Panc1 (cell line): Measurements from ENCODE around the gene OR2W3. TPM values are rescaled to one million over a fixed set of nuclear protein-coding genes. Genes with fewer than 3 reads are reported as not detected.

ENCODE experiments used
- ATAC-seq: fragments of 200-7000 bp; cut with Tn5 transposase; 2 replicates; pipeline ENCODE4 v1.9.1; 2020; ENCODE audit warnings: mild to moderate bottlenecking, moderate library complexity
- BruUV-seq: library from RNA; stranded (reverse); fragments of 400-500 nt; replicated peaks from 2 replicates; lab custom pipeline; 2021; lab: Mats Ljungman, UMichigan
- CTCF ChIA-PET: fragments of 300-600 bp; sonication (Branson Sonifier 250); formaldehyde crosslinking; loops from one replicate; lab custom pipeline; 2022; ENCODE audit warnings: antibody characterized with exemption; lab: Charles Lee
- POLR2A ChIA-PET: fragments of 300-600 bp; sonication (Branson Sonifier 250); formaldehyde crosslinking; loops from one replicate; lab custom pipeline; 2022; ENCODE audit warnings: antibody characterized with exemption; lab: Charles Lee
- DNase-seq: peaks from one replicate; pipeline ENCODE4 v3.0.0-alpha.2; 2010; ENCODE audit warnings: low read depth, low spot score
- H3K27ac ChIP-seq: 2 replicates; pipeline ENCODE4 v1.5.1; 2011; ENCODE audit warnings: mild to moderate bottlenecking, low read length, inconsistent platforms
- H3K27me3 ChIP-seq: fragments of 200-500 bp; sonication (Bioruptor generic); 2 replicates; pipeline ENCODE4 v1.6.0; 2014; ENCODE audit warnings: low read length, inconsistent platforms; ENCODE audit not compliant: control insufficient read depth, insufficient read depth
- H3K36me3 ChIP-seq: fragments of 200-500 bp; sonication (Bioruptor generic); 2 replicates; pipeline ENCODE4 v1.5.1; 2014; ENCODE audit warnings: inconsistent platforms, mild to moderate bottlenecking, low read length, moderate library complexity; ENCODE audit not compliant: control insufficient read depth, insufficient read depth
- H3K4me1 ChIP-seq: 2 replicates; pipeline ENCODE4 v1.5.1; 2011; ENCODE audit warnings: inconsistent platforms, mild to moderate bottlenecking, low read length, moderate library complexity; ENCODE audit not compliant: control insufficient read depth, insufficient read depth
- H3K4me3 ChIP-seq, 2 experiments: 2 replicates each; pipeline ENCODE4 v1.5.1; 2011 to 2012; ENCODE audit warnings: low read depth in 2 of 2, low read length in 2 of 2, mild to moderate bottlenecking in 2 of 2, inconsistent platforms in 1 of 2, moderate library complexity in 1 of 2
- H3K9me3 ChIP-seq: fragments of 200-500 bp; sonication (Bioruptor generic); 2 replicates; pipeline ENCODE4 v1.5.1; 2014; ENCODE audit warnings: low read depth, mild to moderate bottlenecking, inconsistent platforms, low read length, moderate library complexity; ENCODE audit not compliant: control insufficient read depth, insufficient read depth
- CTCF ChIP-seq: fragments of 450-650 bp; IDR thresholded peaks from 2 replicates; pipeline ENCODE4 v1.5.1; 2017; ENCODE audit warnings: mild to moderate bottlenecking
- POLR2AphosphoS5 ChIP-seq: IDR thresholded peaks from 2 replicates; pipeline ENCODE4 v1.6.1; 2012; ENCODE audit warnings: mild to moderate bottlenecking, low read depth, low read length, moderate library complexity
- REST ChIP-seq, 2 experiments: IDR thresholded peaks; 2 replicates each; pipeline ENCODE4 v1.6.1; 2011 to 2012; ENCODE audit warnings: low read depth in 2 of 2, control low read depth in 1 of 2, low read length in 1 of 2, mild to moderate bottlenecking in 1 of 2, moderate library complexity in 1 of 2; ENCODE audit not compliant: insufficient read depth in 1 of 2
- SIN3A ChIP-seq: IDR thresholded peaks from 2 replicates; pipeline ENCODE4 v1.6.1; 2012; ENCODE audit warnings: low read depth, mild to moderate bottlenecking, low read length, moderate library complexity, borderline replicate concordance; ENCODE audit not compliant: insufficient read depth
- TCF7L2 ChIP-seq: IDR thresholded peaks from 2 replicates; pipeline ENCODE4 v1.6.1; 2011; ENCODE audit warnings: mild to moderate bottlenecking, low read depth, low read length, inconsistent platforms
- in situ Hi-C: cut with HindIII; loops from 2 replicates; pipeline ENCODE4 v1.10.0; 2016; ENCODE audit warnings: low sequenced_read_pairs, low pct_unique_long_range_greater_than_20kb
- intact Hi-C: fragments of 100-400 bp; cut with micrococcal nuclease; formaldehyde crosslinking; loops from one replicate; pipeline ENCODE4 v1.10.0; 2022; ENCODE audit not compliant: unreplicated experiment
- total RNA-seq: library from RNA; stranded (reverse); gene quantifications from one replicate; pipeline ENCODE4 v1.2.1, GENCODE V29; 2021; ENCODE audit not compliant: unreplicated experiment

OR2W3 gene
- total RNA-seq, 1 experiment from 2014 or later = not detected

- Histone ChIP-seq H3K9me3 (no peaks in the 10 kb centered on the region), H3K27me3 (no peaks in the 10 kb centered on the region), H3K4me1 (no peaks in the 10 kb centered on the region), H3K36me3 (no peaks in the 10 kb centered on the region), H3K4me3 (no peak overlapping the region), H3K27ac (no peak overlapping the region)
- no TSS peak for BruUV-seq
- no peak for DNase-seq
- ChIA-PET POLR2A (no interaction called here), CTCF (no interaction called here)
- in situ Hi-C loops = no loop called here
- no peak for ATAC-seq
- TF ChIP-seq TCF7L2 = no peak
- no peak for TF ChIP-seq REST (IDR thresholded peaks at IDR 0.05; ENCODE audit: insufficient read depth in 1 of 2, low read depth in 2 of 2, low read length in 1 of 2)
- no peak for TF ChIP-seq SIN3A
- TF ChIP-seq CTCF = no peak
- no peak for TF ChIP-seq POLR2AphosphoS5
- intact Hi-C loops = no loop called here
Measured at GRCh38 chr1:247908766-247909165, 13.4 kb downstream of the OR2W3 start.

- in situ Hi-C loops (no loop called here), intact Hi-C loops (loop anchor here (10.0 kb wide), 1 partner anchor 59 kb away; the partner anchor contains the start of gene TRIM58)
- Histone ChIP-seq H3K27ac (no peak overlapping the region), H3K4me1 (no peaks in the 10 kb centered on the region), H3K4me3 (no peak overlapping the region), H3K27me3 (no peaks in the 10 kb centered on the region), H3K36me3 (no peaks in the 10 kb centered on the region), H3K9me3 (no peaks in the 10 kb centered on the region)
- ATAC-seq = no peak
- DNase-seq = no peak
- ChIA-PET CTCF (no interaction called here), POLR2A (no interaction called here)
- no TSS peak for BruUV-seq
- no peak for TF ChIP-seq SIN3A
- TF ChIP-seq TCF7L2 = no peak
- no peak for TF ChIP-seq REST (IDR thresholded peaks at IDR 0.05; ENCODE audit: insufficient read depth in 1 of 2, low read depth in 2 of 2, low read length in 1 of 2)
- TF ChIP-seq CTCF = no peak
- no peak for TF ChIP-seq POLR2AphosphoS5
Measured at GRCh38 chr1:247913786-247914185, 18.4 kb downstream of the OR2W3 start.
